HUES6 (cell line): ENCODE results near the gene EPHB1.

Experiments
- H3K27ac ChIP-seq: 2 replicates; pipeline ENCODE4 v1.7.0; 2013; ENCODE audit warnings: low read depth, mild to moderate bottlenecking, low read length, inconsistent platforms
- H3K27me3 ChIP-seq: 2 replicates; pipeline ENCODE4 v1.6.1; 2013; ENCODE audit warnings: low read length; ENCODE audit not compliant: control insufficient read depth, insufficient read depth
- H3K36me3 ChIP-seq: 2 replicates; pipeline ENCODE4 v1.6.1; 2013; ENCODE audit warnings: low read length; ENCODE audit not compliant: control insufficient read depth, insufficient read depth
- H3K4me1 ChIP-seq: 2 replicates; pipeline ENCODE4 v1.6.1; 2013; ENCODE audit warnings: low read length; ENCODE audit not compliant: control insufficient read depth, insufficient read depth
- H3K4me3 ChIP-seq: 2 replicates; pipeline ENCODE4 v1.5.1; 2013; ENCODE audit warnings: low read depth, low read length
- H3K9ac ChIP-seq: one replicate; pipeline ENCODE4 v1.6.1; 2013; ENCODE audit warnings: mild to moderate bottlenecking, low read length
- H3K9me3 ChIP-seq: 2 replicates; pipeline ENCODE4 v1.6.1; 2013; ENCODE audit warnings: low read depth, low read length; ENCODE audit not compliant: control insufficient read depth, insufficient read depth

Gene EPHB1

DNA sequence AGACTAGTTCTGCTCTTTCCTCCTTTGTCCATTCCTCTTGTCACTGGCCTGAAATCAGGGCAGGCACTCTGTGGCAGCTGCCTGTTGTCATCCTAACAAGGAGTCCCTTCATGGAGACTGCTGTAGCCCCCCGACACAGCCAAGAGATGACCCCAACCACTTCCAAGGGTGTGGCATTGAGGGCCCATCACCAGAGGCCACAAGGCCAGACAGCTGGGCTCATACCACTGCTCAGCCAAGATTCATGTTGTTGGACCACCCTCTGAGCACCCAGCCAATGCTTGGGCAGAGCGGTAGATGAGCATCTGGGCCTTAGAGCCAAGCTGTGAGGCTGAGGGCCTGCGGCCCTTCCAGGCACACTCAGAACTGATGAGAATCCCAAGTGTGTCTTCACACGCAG, 85.4 kb downstream of the EPHB1 start:
- H3K9ac ChIP-seq, result no peak overlapping the region
- no peaks in the 10 kb centered on the region for H3K4me1 ChIP-seq
- no peak overlapping the region for H3K27ac ChIP-seq

GRCh38 chr3:134881305-134881704, 86.2 kb downstream of the EPHB1 start:
- H3K9me3 ChIP-seq, result no peaks in the 10 kb centered on the region
- H3K9ac ChIP-seq, result no peak overlapping the region
- H3K27me3 ChIP-seq, result no peaks in the 10 kb centered on the region
- peaks cover 4% of the 10 kb centered on the region; the same call in 1 of the 2 replicates for H3K4me1 ChIP-seq
- no peak overlapping the region for H3K4me3 ChIP-seq
- H3K36me3 ChIP-seq, result no peaks in the 10 kb centered on the region
- H3K27ac ChIP-seq, result no peak overlapping the region

More for the DNA sequence above, 85.4 kb downstream of the EPHB1 start:
- H3K27me3 ChIP-seq, result no peaks in the 10 kb centered on the region
- H3K4me3 ChIP-seq, result no peak overlapping the region
- H3K9me3 ChIP-seq, result no peaks in the 10 kb centered on the region
- no peaks in the 10 kb centered on the region for H3K36me3 ChIP-seq

- Histone ChIP-seq H3K4me1 (peaks cover 4% of the 10 kb centered on the region; the same call in 1 of the 2 replicates), H3K9ac (no peak overlapping the region), H3K27me3 (no peaks in the 10 kb centered on the region), H3K4me3 (no peak overlapping the region), H3K27ac (no peak overlapping the region), H3K36me3 (no peaks in the 10 kb centered on the region), H3K9me3 (no peaks in the 10 kb centered on the region)
Measured at GRCh38 chr3:134883697-134884385, 88.8 kb downstream of the EPHB1 start.

GRCh38 chr3:134885877-134886621, 91.0 kb downstream of the EPHB1 start:
- Histone ChIP-seq H3K27ac (no peak overlapping the region), H3K36me3 (no peaks in the 10 kb centered on the region), H3K4me1 (peaks cover 4% of the 10 kb centered on the region; the same call in 1 of the 2 replicates), H3K9ac (no peak overlapping the region), H3K27me3 (0 out of 2 replicates have a peak, but pooled peaks cover 2% of the 10 kb centered on the region), H3K4me3 (no peak overlapping the region), H3K9me3 (no peaks in the 10 kb centered on the region)

DNA sequence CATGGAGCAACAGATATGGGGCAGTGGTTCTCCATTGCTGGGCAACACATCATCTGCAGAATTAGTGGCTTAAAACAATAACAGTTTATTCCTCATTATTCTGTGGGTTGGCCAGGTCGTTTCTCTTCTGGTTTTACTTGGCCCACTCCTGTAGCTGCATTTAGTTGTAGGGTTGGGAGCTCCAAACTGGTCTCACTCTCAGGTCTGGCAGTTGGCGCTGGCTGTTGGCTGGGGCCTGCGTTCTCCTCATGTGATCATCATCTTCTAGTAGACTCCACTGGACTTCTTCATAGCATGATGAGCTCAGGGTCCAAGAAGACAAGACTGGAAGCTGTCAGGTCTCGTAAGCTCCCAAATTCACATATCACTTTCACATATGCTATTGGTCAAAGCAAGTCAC, 91.9 kb downstream of the EPHB1 start:
- no peak overlapping the region for H3K9ac ChIP-seq
- H3K36me3 ChIP-seq, result no peaks in the 10 kb centered on the region
- H3K9me3 ChIP-seq, result no peaks in the 10 kb centered on the region
- H3K4me3 ChIP-seq, result no peak overlapping the region
- H3K27me3 ChIP-seq, result peaks cover 6% of the 10 kb centered on the region; the same call in 1 of the 2 replicates
- H3K27ac ChIP-seq, result no peak overlapping the region
- peaks cover 4% of the 10 kb centered on the region for H3K4me1 ChIP-seq

- H3K4me3 ChIP-seq, result no peak overlapping the region
- peaks cover 9% of the 10 kb centered on the region for H3K4me1 ChIP-seq
- H3K27ac ChIP-seq, result no peak overlapping the region
- no peaks in the 10 kb centered on the region for H3K36me3 ChIP-seq
- no peak overlapping the region for H3K9ac ChIP-seq
- H3K9me3 ChIP-seq, result no peaks in the 10 kb centered on the region
- H3K27me3 ChIP-seq, result peaks cover 9% of the 10 kb centered on the region; the same call in 1 of the 2 replicates
Measured at GRCh38 chr3:134887536-134887935, 92.5 kb downstream of the EPHB1 start.

GRCh38 chr3:134892326-134892725, 97.3 kb downstream of the EPHB1 start:
- H3K27ac ChIP-seq, result no peak overlapping the region
- peaks cover 11% of the 10 kb centered on the region for H3K4me1 ChIP-seq
- no peak overlapping the region for H3K4me3 ChIP-seq
- H3K9ac ChIP-seq, result no peak overlapping the region
- H3K9me3 ChIP-seq, result no peaks in the 10 kb centered on the region
- no peaks in the 10 kb centered on the region for H3K36me3 ChIP-seq
- H3K27me3 ChIP-seq, result peaks cover 44% of the 10 kb centered on the region

DNA sequence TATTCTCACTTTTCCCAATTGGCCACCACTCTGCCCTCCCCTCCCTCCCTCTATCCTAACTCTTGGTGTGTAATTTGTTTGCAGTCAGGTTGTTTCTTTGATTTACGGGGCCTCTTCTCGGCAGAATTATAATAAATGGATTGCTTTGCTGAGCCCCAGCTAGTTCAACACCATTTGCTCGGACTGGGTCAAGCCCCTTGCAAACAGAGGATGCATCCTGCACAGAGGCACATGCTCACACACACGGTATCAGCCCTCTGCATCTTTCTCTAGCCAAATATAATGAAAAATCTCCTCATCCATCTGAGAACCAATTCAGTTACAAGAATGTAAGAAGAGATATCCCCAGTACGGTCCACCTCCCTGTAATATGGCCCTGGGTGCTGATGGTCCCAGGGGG, 97.7 kb downstream of the EPHB1 start:
- H3K4me3 ChIP-seq, result no peak overlapping the region
- H3K9me3 ChIP-seq, result no peaks in the 10 kb centered on the region
- H3K4me1 ChIP-seq, result peaks cover 11% of the 10 kb centered on the region
- H3K27ac ChIP-seq, result no peak overlapping the region
- H3K27me3 ChIP-seq, result peaks cover 44% of the 10 kb centered on the region
- H3K36me3 ChIP-seq, result no peaks in the 10 kb centered on the region
- no peak overlapping the region for H3K9ac ChIP-seq

DNA sequence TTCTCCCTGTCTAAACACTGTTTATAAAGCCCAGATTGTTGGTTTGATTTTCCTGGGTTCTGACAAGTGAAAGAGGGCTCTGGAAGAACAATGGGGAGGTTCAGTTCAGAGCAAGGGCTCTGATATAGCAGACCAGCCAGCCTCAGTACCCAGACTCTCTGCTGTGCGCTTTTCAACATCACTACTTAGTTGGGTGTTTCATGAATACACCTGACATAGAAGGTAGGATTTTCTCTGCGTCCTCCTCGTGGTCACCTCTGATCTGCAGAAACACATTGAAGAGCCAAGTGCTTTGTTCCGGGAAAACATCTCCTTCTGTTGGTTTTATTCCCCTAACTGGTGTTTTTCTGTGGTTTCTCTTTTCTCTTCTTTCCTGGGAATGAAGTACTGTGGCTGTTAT, 99.5 kb downstream of the EPHB1 start:
- no peaks in the 10 kb centered on the region for H3K9me3 ChIP-seq
- no peak overlapping the region for H3K9ac ChIP-seq
- H3K27ac ChIP-seq, result no peak overlapping the region
- no peaks in the 10 kb centered on the region for H3K36me3 ChIP-seq
- H3K4me3 ChIP-seq, result no peak overlapping the region
- peaks cover 50% of the 10 kb centered on the region for H3K27me3 ChIP-seq
- peaks cover 11% of the 10 kb centered on the region for H3K4me1 ChIP-seq

GRCh38 chr3:134895181-134895580, 100.1 kb downstream of the EPHB1 start:
- Histone ChIP-seq H3K4me3 (no peak overlapping the region), H3K9me3 (no peaks in the 10 kb centered on the region), H3K9ac (no peak overlapping the region), H3K36me3 (no peaks in the 10 kb centered on the region), H3K27ac (no peak overlapping the region), H3K4me1 (peaks cover 11% of the 10 kb centered on the region), H3K27me3 (peaks cover 50% of the 10 kb centered on the region)

DNA sequence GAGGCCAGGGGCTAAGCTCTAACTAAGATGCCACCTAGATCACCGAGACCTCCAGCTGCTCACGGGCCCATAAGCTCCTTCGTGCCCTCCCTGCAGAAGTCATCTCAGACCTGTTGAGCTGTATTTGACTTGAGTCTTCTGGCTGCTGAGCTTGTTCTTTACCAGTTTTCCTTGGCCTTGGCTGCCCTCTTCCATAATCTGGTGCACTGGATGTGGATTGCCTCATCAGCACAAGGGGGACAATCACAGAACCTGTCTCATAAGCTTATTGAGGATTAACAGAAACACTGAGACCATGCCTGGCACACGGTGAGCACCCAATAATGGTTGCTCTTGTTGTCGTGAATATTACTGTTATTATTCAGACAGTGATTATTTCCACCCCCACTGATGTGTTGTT, 101.1 kb downstream of the EPHB1 start:
- Histone ChIP-seq H3K36me3 (no peaks in the 10 kb centered on the region), H3K4me1 (peaks cover 11% of the 10 kb centered on the region), H3K27ac (no peak overlapping the region), H3K9me3 (no peaks in the 10 kb centered on the region), H3K4me3 (no peak overlapping the region), H3K27me3 (peaks cover 50% of the 10 kb centered on the region), H3K9ac (no peak overlapping the region)
